ENCODE results near the gene ANKDD1B. TPM values are rescaled to one million over a fixed set of nuclear protein-coding genes. Genes with fewer than 3 reads are reported as not detected.
"Not testable (repeated sequence)": the region's sequence is repeated elsewhere in the genome, so short reads cannot be mapped to it uniquely, and the experiment has no call there.

ANKDD1B gene
- total RNA-seq, 8 experiments from 2014 or later: 0.08 to 2.6 (median 0.31) TPM; not detected in 2

DNA sequence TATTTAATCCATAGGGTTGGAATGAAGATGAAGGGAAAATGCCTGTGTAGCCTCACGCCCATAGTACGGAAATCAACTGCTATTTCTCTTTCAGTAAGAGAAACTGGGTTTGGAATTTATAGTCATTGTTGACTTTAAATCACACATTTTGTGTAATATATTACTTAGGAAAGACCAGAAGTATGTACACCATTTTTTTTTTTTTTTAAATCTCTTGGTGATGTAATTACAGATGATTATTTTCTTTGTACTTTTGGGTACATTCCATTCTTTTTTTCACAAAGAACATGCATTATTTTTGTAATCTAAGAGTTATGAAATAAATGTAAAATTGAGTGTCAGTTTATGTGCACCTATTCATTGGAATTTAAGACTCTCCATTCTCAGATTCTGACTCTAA, 60.3 kb downstream of the ANKDD1B start:
- Histone ChIP-seq H3K4me3 (no peak overlapping the region), H3K27ac (no peak overlapping the region), H3K4me1 (replicated peaks in 1 of 2) (peaks cover 6 to 20% of the 10 kb centered on the region in 2 donors)
- 30 to 100% (median 50%) methylated on average over 1 to 2 of the region's 2 CpGs; no CpG with 5 or more reads in 3 of the 10 experiments for WGBS, 10 experiments
- no peak for ATAC-seq (replicated peaks in 6 of 8)
- in situ Hi-C loops (cut with MboI; ENCODE audit: low pct_unique_long_range_greater_than_20kb in 2 of 9, low sequenced_read_pairs in 9 of 9, unreplicated experiment in 9 of 9): no loop called here

DNA sequence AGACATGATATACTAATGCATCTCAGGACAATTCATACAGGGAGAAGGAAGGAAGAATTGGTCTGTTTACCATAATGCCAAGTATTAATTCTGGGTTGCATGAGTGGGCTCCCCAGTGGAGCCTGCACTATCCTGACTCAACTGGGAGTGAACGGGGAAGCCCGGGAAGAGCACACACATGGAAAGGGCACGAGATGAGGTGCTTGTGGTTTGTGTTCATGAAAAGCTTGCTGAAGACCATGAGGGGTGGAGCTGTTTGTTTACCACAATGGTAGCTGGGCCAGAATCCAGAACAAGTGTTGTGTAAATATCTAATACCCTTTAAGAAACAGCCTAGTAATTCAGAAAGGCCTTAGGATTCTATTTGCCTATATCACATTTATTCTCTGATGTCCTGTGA, 61.4 kb downstream of the ANKDD1B start:
- Histone ChIP-seq H3K4me1 (replicated peaks in 1 of 2) (peaks cover 6 to 20% of the 10 kb centered on the region in 2 donors), H3K27ac (no peak overlapping the region), H3K4me3 (no peak overlapping the region)
- in situ Hi-C loops (cut with MboI; ENCODE audit: low pct_unique_long_range_greater_than_20kb in 2 of 9, low sequenced_read_pairs in 9 of 9, unreplicated experiment in 9 of 9): no loop called here
- ATAC-seq (replicated peaks in 6 of 8): peak in 1 of 8 experiments; percentile 11
- 89 to 100% (median 96%) methylated on average over 1 to 3 of the region's 3 CpGs; no CpG with 5 or more reads in 6 of the 10 experiments for WGBS, 10 experiments

DNA sequence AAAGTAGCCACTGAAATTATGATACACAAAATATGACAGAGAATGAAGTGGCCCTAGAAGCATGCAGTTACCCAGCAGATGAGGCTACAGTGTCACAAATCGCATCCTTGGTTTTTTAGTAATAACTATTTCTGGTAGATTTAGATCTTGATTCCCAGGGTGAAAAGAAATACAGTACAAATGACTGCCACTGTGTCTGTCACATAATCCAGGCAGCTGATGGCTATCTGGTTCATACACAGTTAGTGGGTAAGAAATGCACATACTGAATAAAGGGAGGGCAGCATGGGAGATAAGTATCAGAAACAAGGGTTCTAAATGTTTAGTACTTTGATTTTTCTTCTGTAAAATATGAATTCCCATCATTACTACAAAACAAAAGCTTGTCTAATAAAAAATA, 64.5 kb downstream of the ANKDD1B start:
- in situ Hi-C loops (cut with MboI; ENCODE audit: low pct_unique_long_range_greater_than_20kb in 2 of 9, low sequenced_read_pairs in 9 of 9, unreplicated experiment in 9 of 9): loop anchor here in 1 of 9 experiments (25.0 kb wide), 1 partner anchor 288 kb away; no protein-coding TSS in a partner anchor
- WGBS, 10 experiments: 80 to 100% (median 100%) methylated on average over 1 of the region's 1 CpG; no CpG with 5 or more reads in 1 of the 10 experiments
- ATAC-seq (replicated peaks in 6 of 8): peak in 3 of 8 experiments; percentile 38 to 58 (median 51)
- H3K27ac ChIP-seq: no peak overlapping the region
- no peaks in the 10 kb centered on the region for H3K4me1 ChIP-seq (replicated peaks in 1 of 2)
- no peak overlapping the region for H3K4me3 ChIP-seq

DNA sequence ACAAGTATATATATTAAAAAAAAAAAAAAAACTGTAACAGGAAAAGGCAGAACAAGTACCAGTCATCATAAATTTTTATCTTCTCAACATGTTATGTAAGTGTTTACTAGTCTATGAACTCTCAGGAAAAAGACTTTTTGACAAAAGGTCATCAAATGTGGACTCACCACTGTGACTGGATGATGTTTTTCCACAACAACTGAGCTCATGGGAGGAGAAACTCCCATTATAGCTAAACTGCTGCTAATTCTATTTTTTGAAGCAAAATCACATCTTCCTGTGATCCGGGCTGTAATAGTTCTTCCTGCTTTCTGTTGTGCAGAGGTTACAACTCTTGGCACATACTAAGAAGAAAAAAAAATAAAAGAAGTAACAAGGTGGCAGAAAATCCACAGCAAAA, 66.4 kb downstream of the ANKDD1B start:
- Histone ChIP-seq H3K4me1 (replicated peaks in 1 of 2) (no peaks in the 10 kb centered on the region), H3K4me3 (no peak overlapping the region), H3K27ac (no peak overlapping the region)
- in situ Hi-C loops (cut with MboI; ENCODE audit: low pct_unique_long_range_greater_than_20kb in 2 of 9, low sequenced_read_pairs in 9 of 9, unreplicated experiment in 9 of 9): loop anchor here in 1 of 9 experiments (25.0 kb wide), 1 partner anchor 290 kb away; no protein-coding TSS in a partner anchor
- ATAC-seq (replicated peaks in 6 of 8): no peak
- 44 to 100% (median 89%) methylated on average over 1 of the region's 1 CpG for WGBS, 10 experiments

DNA sequence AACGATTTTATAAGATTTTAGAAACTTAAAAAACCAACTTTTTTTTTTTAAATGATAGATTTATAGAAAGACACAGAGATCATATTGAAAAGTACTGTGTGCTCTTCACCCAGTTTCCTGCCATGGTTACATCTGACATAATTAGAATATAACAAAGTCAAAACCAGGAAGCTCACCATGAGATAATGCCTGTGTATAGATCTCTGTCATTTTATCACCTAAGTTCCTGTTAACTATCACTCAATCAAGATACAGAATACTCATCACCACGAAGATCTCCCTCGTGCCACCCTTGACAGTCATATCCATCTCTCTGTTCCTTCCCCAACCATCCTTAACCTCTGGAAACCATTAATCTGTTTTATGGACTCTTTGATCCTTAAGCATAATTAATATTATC, 66.9 kb downstream of the ANKDD1B start:
- H3K27ac ChIP-seq: no peak overlapping the region
- ATAC-seq (replicated peaks in 6 of 8): no peak
- 62 to 100% (median 82%) methylated on average over 2 to 3 of the region's 3 CpGs for WGBS, 10 experiments
- no peaks in the 10 kb centered on the region for H3K4me1 ChIP-seq (replicated peaks in 1 of 2)
- in situ Hi-C loops (cut with MboI; ENCODE audit: low pct_unique_long_range_greater_than_20kb in 2 of 9, low sequenced_read_pairs in 9 of 9, unreplicated experiment in 9 of 9): loop anchor here in 1 of 9 experiments (25.0 kb wide), 1 partner anchor 291 kb away; no protein-coding TSS in a partner anchor
- no peak overlapping the region for H3K4me3 ChIP-seq

DNA sequence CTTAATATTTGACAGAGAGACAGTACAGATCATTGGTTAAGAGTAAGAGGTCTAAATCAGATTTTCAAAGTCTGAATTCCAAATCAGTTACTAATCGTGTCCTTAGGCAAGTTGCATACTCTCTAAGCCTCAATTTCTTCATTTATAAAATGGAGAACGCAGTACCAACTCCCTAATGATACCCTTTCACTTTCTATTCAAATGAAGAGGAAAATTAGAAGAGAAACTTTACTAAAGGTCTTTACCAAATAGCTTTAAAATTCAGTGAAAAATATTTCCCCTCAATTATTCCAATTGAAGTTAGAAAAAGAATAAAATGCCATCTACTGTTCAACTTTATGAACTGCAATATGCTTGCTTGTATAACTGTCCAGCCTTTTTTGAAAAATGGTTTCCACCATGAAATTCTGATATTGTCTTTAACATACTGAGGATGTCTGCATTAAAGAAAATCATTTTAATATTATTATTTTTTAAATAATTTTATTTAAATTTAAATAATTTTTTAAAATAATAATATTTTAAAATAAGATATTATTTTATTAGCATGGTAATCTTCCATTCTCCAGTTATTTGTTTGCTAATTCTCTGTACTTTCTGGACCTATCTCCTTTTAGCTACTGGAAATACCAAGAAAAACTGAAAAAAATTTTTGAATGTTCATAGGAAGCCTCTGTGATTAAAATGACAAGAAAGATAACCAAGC, 70.0 kb downstream of the ANKDD1B start:
- WGBS, 10 experiments: 0 to 86% (median 64%) methylated on average over 1 to 2 of the region's 2 CpGs
- ATAC-seq (replicated peaks in 6 of 8): peak in 3 of 8 experiments; percentile 55 to 94 (median 85)

DNA sequence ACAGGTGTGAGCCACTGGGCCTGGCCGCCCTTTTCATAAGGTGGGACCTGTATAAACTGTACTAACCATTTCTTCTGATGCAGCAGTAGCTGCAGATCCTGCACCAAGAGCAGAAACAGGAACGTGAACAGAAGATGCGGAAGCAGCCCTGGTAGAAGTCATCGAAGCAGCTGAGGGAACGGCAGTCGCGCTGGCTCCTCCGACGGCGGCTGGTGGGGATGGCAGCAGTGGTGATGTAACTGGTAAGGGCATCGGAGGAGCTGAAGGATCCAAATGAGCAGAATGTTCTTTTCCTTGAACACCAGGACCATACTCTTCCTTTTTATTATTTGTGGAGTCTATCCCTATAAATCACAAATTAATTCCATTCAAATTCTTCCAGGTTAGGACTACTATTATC, 73.9 kb downstream of the ANKDD1B start:
- H3K4me1 ChIP-seq (replicated peaks in 1 of 2): no peaks in the 10 kb centered on the region
- ATAC-seq (replicated peaks in 6 of 8): no peak
- no peak overlapping the region for H3K4me3 ChIP-seq
- H3K27ac ChIP-seq: no peak overlapping the region
- in situ Hi-C loops (cut with MboI; ENCODE audit: low pct_unique_long_range_greater_than_20kb in 2 of 9, low sequenced_read_pairs in 9 of 9, unreplicated experiment in 9 of 9): loop anchor here in 1 of 9 experiments (25.0 kb wide), 1 partner anchor 298 kb away; no protein-coding TSS in a partner anchor
- WGBS, 10 experiments: 92 to 100% (median 99%) methylated on average over 1 to 10 of the region's 11 CpGs; no CpG with 5 or more reads in 2 of the 10 experiments

More for the DNA sequence above, 70.0 kb downstream of the ANKDD1B start:
- no peak overlapping the region for H3K27ac ChIP-seq
- in situ Hi-C loops (cut with MboI; ENCODE audit: low pct_unique_long_range_greater_than_20kb in 2 of 9, low sequenced_read_pairs in 9 of 9, unreplicated experiment in 9 of 9): loop anchor here in 1 of 9 experiments (25.0 kb wide), 1 partner anchor 294 kb away; no protein-coding TSS in a partner anchor
- H3K4me1 ChIP-seq (replicated peaks in 1 of 2): no peaks in the 10 kb centered on the region
- H3K4me3 ChIP-seq: no peak overlapping the region

DNA sequence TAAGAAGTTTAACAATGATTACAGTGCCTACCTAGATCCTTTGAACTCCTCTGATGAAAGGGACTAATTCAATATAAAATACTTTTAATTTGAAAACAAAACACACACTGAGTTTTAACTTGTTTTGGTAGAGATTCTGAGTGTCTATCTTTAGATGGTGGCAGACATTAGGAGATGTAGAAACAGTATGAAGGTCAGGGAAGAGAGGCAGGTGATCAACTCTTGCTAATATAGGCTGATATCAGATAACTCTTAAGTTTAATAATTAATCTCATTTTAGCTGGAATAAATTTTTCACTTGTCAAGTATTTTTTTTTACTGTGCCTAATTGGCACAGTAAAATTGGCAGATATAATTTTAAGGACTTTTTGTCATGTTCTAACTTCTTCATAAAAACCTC, 75.2 kb downstream of the ANKDD1B start:
- in situ Hi-C loops (cut with MboI; ENCODE audit: low pct_unique_long_range_greater_than_20kb in 2 of 9, low sequenced_read_pairs in 9 of 9, unreplicated experiment in 9 of 9): loop anchor here in 1 of 9 experiments (25.0 kb wide), 1 partner anchor 299 kb away; no protein-coding TSS in a partner anchor
- Histone ChIP-seq H3K27ac (no peak overlapping the region), H3K4me3 (no peak overlapping the region), H3K4me1 (replicated peaks in 1 of 2) (no peaks in the 10 kb centered on the region)
- ATAC-seq (replicated peaks in 6 of 8): no peak

DNA sequence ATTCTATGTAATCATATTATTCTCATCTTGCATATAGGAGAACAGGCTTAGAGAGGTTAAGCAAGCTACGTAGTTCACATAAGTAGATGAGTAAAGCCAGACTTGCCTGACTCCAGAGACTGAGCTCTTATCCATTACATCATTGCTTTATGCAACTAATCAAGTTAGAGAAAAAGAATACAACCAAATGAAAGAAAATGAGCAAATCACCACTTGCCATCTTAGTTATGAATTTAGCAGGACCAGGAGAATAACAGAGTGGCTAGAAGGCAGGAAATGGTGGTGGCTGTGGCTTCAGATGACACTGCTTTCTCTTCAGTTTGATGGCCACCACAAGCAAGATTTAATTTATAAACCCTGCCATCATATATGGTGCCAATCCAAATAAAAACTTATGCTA, 79.4 kb downstream of the ANKDD1B start:
- Histone ChIP-seq H3K4me3 (no peak overlapping the region), H3K4me1 (replicated peaks in 1 of 2) (peaks cover 0 to under 1% of the 10 kb centered on the region in 2 donors), H3K27ac (no peak overlapping the region)
- ATAC-seq (replicated peaks in 6 of 8): no peak
- in situ Hi-C loops (cut with MboI; ENCODE audit: low pct_unique_long_range_greater_than_20kb in 2 of 9, low sequenced_read_pairs in 9 of 9, unreplicated experiment in 9 of 9): loop anchor here in 1 of 9 experiments (25.0 kb wide), 1 partner anchor 303 kb away; no protein-coding TSS in a partner anchor
- 89 to 100% (median 100%) methylated on average over 1 of the region's 1 CpG; no CpG with 5 or more reads in 5 of the 10 experiments for WGBS, 10 experiments

DNA sequence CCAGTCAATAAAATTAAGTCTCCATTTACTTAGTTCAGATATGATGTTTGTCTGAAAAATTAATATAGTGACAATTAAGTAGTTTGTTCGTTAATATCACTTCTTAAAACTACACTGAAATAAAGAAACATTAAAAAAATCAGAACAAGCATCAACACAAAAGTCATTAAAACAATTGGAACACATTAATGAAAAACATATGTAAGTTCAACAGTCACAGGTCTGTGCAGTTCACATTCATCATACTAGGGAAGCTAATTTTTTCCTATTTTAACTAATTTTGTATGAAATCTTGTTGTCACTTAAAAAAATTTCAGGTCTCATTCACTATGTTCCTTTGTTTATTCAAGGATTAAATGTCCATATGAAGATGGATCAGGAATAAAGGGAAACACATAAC, 83.5 kb downstream of the ANKDD1B start:
- WGBS, 10 experiments: 0 to 100% (median 88%) methylated on average over 1 of the region's 1 CpG; no CpG with 5 or more reads in 2 of the 10 experiments
- in situ Hi-C loops (cut with MboI; ENCODE audit: low pct_unique_long_range_greater_than_20kb in 2 of 9, low sequenced_read_pairs in 9 of 9, unreplicated experiment in 9 of 9): loop anchor here in 1 of 9 experiments (25.0 kb wide), 1 partner anchor 307 kb away; no protein-coding TSS in a partner anchor

DNA sequence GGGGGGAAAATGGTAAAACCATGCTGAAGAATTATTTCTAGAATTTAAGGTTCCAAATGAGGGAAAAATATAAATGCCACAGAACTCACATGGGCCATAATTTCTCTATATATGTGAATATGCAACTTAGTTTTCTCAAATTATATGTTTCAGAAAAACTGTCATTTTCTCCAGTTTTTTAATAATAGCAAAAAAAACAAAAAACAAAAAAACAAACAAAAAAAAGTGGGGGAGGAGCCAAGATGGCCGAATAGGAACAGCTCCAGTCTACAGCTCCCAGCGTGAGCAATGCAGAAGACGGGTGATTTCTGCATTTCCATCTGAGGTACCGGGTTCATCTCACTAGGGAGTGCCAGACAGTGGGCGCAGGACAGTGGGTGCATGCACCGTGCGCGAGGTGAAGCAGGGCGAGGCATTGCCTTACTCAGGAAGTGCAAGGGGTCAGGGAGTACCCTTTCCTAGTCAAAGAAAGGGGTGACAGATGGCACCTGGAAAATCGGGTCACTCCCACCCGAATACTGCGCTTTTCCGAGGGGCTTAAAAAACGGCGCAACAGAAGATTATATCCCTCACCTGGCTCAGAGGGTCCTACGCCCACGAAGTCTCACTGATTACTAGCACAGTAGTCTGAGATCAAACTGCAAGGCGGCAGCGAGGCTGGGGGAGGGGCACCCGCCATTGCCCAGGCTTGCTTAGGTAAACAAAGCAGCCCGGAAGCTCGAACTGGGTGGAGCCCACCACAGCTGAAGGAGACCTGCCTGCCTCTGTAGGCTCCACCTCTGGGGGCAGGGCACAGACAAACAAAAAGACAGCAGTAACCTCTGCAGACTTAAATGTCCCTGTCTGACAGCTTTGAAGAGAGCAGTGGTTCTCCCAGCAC, 84.5 kb downstream of the ANKDD1B start:
- WGBS, 10 experiments: 28 to 100% (median 67%) methylated on average over 1 to 8 of the region's 22 CpGs; no CpG with 5 or more reads in 3 of the 10 experiments
- H3K4me1 ChIP-seq (replicated peaks in 1 of 2); ATAC-seq (replicated peaks in 6 of 8): not testable (repeated sequence)
- Histone ChIP-seq H3K4me3 (peak overlapping the region in 1 of 5 donors; percentile 9), H3K27ac (peak overlapping the region in 1 of 2 donors; percentile 29)
- in situ Hi-C loops (cut with MboI; ENCODE audit: low pct_unique_long_range_greater_than_20kb in 2 of 9, low sequenced_read_pairs in 9 of 9, unreplicated experiment in 9 of 9): loop anchor here in 1 of 9 experiments (25.0 kb wide), 1 partner anchor 308 kb away; no protein-coding TSS in a partner anchor

More for the DNA sequence above, 83.5 kb downstream of the ANKDD1B start:
- Histone ChIP-seq H3K4me3 (no peak overlapping the region), H3K4me1 (replicated peaks in 1 of 2) (peaks cover 0 to 7% of the 10 kb centered on the region in 2 donors), H3K27ac (no peak overlapping the region)
- ATAC-seq (replicated peaks in 6 of 8): no peak

DNA sequence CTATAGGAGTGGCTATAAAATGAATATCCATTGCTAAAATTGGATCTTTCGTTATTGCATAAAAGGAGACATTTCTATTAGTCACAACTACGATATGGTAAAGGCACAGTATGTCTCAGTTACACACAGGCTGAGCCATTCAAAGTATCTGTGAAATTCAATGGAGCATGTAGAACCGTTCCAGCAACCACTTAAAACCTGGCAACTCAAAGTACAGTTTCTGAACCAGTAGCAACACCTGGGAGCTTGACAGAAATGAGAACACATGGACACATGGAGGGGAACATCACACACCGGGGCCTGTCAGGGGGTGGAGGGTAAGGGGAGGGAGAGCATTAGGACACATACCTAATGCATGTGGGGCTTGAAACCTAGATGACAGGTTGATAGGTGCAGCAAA, 90.6 kb downstream of the ANKDD1B start:
- in situ Hi-C loops (cut with MboI; ENCODE audit: low pct_unique_long_range_greater_than_20kb in 2 of 9, low sequenced_read_pairs in 9 of 9, unreplicated experiment in 9 of 9): no loop called here

More for the DNA sequence above, 90.6 kb downstream of the ANKDD1B start:
- no peak for ATAC-seq (replicated peaks in 6 of 8)
- WGBS, 10 experiments: 70 to 100% (median 100%) methylated on average over 1 to 3 of the region's 4 CpGs; no CpG with 5 or more reads in 1 of the 10 experiments
- no peak overlapping the region for H3K4me3 ChIP-seq
- H3K4me1 ChIP-seq (replicated peaks in 1 of 2): no peaks in the 10 kb centered on the region
- H3K27ac ChIP-seq: no peak overlapping the region
